GM21526 (cell line): ENCODE results near the gene ZMYND8.

Source experiments
- ATAC-seq: cut with Tn5 transposase; IDR thresholded peaks from one replicate; pipeline ENCODE4 v1.9.1; 2021; ENCODE audit warnings: moderate library complexity; ENCODE audit not compliant: unreplicated experiment, low FRiP score

The ZMYND8 gene

DNA sequence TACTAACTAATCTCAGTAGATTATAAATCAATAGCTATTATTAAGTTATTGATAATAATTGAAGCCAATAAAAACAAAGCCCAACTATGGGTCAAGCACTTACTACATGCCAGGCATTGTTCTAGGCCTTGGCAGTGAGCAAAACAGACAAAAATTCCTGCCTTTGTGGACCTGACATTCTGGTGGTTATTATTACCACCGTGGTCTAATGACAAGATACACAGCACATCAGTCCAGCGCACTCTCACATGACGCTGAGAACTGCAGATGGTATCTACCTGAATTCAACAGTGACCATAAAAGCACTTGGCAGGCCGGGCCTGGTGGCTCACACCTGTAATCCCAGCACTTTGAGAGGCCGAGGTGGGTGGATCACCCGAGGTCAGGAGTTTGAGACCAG lies 121.4 kb downstream of the ZMYND8 start:
- no peak for ATAC-seq

DNA sequence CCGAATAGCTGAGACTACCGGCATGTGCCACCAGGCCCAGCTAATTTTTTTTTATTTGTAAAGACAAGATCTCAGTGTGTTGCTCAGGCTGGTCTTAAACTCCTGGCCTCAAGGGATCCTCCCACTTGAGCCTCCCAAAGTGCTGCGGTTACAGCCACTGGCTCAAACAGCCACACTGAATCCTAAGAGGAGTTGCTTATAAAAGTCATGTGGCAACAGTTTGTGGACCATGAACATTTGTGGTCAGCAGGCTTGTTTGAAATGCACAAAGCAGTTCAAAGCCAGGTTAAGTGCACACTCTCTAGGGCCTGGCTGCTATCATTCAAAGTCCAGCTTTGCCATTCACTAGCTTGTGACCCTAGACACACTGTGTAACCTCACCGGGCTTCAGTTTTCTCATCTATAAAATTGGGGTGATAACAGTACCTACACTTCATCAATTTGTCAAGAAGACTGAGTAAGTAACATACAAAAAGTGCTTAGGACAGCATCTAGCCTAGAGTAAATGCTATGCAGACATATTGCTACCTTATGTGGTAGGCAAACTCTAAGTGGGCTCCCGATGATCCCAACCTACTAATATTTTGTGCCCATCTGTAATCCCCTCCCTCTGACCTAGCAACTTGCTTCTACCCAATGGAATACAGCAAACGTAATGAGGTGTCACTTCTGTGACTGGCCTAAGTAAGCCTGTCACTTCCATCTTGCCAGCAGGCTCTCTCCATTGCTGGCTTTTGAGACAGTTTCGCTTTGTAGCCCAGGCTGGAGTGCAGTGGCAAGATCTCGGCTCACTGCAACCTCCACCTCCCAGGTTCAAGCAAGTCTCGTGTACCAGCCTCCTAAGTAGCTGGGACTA lies 122.9 kb downstream of the ZMYND8 start:
- no peak for ATAC-seq

DNA sequence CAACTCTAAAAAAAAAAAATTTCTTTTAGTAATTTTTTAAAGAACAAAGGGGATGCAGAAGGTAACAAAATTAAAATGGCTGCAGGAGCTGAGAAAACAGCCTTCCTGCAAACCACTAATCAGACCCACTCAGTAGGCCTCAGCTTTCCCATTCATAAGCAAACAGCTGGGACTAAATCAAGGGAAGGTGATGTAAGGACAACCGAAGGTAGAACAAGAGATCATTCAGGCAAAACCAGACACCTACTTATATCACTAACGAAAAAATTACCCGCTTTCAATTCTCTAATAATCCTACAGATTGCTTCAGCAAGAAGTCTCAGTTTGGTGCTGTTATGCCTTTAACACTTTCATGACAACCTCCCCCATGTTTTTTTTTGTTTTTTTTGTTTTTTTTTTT lies 124.0 kb downstream of the ZMYND8 start:
- no peak for ATAC-seq

DNA sequence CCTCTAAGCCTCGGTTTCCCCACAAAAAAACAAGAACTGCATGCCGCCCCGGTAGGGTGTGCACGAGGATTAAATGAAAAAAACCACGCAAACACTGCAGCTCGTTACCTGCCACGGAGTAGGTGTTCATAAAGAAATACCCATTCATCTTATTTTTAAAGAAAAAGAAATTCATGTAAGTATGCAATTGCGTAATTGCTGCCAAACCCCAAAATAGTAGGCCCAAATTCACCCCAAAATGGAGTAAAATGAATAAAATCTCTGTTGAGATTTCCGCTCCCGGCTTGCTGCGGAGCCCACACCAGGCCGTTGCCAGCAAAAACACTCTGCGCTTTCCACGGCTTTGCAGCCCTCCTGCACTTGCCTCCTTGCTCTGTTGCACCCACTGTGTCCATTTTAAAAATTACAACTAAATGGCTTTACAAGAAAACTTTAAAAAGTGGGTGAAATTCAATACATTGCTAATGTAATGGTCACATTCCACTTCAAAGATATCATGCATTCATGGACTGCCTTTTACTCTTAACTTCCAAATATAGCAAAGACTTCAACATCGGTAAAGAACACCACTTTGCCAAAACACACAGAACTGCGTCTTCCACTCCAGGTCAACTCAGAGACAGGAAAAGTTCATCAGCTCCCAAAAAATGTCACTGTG lies 125.0 kb downstream of the ZMYND8 start:
- ATAC-seq, result no peak

DNA sequence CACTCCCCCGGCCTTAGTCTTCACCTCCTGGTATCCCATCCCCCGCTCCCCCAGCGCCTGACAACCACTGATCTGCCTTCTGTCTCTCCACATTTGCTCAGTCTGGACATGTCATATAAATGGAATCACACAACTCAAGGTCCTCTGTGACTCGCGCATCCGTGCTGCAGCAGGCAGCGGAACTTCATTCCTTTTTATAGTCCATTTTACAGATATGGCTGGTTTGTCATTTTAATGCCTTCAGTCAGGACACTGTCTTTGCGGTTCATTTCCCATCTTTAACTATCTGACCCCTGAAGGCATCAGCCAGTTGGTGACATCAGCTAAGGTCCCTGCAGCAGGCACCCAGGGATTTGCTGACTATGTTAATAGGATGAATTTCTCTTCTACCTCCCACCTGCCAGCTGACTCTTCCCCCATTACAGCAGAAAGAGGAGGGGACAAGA lies 125.7 kb downstream of the ZMYND8 start:
- ATAC-seq, result no peak

DNA sequence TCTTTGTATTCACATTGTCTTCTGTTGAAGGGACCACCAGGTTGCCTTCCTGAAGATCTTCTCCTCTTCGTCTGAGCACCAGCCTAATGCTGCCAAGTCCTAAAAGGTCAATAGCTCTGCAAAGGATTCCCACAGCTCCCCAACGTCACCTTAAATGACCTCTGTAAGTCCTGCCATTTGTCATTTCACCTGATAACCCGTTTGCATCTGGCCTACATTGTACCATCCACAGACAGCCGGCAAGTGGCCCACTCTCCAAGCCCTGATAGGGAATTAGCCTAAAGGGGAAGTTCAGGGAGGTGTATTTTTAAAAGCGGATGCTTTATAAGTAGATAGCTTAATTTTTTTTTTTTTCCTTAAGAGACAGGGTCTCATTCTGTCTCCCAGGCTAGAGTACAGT lies 127.8 kb downstream of the ZMYND8 start:
- ATAC-seq, result no peak

DNA sequence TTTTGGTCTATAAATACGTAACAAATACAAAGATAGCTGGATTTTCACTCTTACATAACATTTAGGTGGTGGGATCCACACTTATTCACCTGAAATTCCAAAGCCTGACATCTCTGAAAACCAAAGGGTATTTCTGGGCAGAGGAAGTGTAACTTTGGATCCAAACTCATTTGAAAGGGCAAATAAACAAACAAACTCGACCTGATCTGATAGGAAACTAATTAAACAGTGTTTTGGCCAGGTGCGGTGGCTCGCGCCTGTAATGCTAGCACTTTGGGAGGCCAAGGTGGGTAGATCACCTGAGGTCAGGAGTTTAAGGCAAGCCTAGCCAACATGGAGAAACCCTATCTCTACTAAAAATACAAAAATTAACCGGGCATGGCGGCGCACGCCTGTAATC lies 128.9 kb downstream of the ZMYND8 start:
- ATAC-seq, result no peak

DNA sequence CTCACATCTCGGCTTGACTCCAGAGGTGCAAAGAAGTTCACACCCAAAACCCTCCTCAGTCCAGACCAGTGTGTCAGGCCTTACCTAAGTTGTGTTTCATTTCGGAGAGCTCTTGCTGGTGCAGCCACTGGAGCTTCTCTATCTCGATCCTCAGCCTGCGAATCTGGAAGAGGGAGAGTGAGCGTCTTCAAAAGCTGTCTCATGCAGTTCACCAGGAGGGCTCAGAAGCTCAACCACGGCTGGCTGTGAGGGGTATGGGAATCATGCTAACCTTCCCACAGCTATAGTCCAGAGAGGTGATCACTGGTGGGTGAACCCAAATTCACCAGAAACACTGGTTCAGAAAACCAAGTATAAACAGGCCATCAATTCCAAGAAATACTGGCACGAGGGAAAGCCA lies 129.4 kb downstream of the ZMYND8 start:
- no peak for ATAC-seq

DNA sequence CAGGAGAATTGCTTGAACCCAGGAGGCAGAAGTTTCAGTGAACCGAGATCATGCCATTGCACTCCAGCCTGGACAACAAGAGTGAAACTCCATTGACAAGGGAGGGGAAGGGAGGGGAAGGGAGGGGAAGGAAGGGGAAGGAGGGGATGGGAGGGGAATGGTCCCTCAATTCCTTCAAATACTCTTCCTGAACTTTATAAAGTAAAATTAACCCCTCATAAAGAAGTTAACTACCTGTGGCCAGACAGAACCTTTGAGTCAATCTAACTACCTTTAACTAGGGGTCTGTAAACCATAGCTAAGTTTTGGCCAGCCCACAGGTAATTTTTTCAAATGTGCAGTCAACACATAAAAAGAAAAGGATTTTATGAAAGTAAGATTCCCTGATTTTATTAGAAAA lies 131.0 kb downstream of the ZMYND8 start:
- no peak for ATAC-seq

DNA sequence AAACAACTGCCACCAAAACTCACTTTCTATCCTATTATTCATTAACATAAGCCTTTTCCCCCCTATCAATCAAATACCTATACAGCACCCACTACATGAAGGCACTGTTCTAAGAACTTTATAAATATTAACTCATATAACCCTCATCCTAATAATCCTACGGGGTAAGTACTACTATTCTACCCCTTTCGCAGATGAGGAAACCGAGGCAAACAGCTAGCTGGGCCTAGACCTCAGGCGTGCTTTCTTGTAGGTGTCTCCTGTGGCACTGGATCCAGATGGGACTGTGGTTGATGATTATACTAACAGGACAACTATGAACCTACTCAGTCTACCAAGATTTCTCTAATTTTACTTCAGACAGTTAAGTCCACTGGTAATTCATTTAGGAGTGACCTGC lies 131.6 kb downstream of the ZMYND8 start:
- ATAC-seq, result no peak

DNA sequence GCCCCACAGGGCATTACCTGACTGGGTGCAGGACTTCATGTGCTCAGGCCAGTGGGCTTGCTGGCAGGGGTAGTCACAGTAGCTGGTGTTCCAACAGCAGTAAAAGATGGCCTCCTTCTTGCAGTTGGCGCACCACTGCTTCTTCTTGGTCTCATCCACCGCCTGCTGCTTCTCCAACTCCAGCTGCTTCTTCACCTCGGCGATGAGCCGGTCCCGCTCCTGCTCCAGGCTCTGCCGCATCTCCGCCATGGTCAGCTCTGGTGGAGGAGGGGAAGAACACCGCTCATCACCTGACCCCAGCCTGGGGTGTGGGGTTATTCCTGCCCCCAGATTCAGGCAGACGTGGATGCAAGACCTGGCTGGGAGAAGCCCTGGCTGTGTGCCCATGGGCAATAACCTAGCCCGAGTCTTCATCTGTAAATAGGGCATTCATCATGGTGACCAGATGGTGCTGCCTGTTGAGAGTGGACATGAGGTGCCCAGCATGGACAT lies 132.2 kb downstream of the ZMYND8 start:
- ATAC-seq, result no peak

DNA sequence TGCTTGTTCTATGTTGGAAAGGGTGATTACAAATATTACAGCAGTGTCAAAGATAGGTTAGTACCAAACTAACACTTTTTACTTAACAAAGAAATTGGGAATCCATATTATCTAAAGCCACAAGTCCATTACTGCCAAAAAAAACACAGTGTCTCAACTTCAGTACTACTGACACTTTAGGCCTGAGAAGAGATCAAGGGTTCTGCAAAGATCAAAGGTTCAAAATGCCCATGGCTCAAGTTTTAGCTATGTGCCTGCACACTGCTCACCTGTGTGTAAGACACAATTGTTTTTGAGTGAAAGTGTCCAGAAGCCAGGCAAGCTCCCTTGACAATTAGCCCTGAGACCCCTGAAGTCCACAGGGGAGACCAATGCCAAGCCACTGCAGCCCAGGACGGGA lies 132.6 kb downstream of the ZMYND8 start:
- no peak for ATAC-seq

DNA sequence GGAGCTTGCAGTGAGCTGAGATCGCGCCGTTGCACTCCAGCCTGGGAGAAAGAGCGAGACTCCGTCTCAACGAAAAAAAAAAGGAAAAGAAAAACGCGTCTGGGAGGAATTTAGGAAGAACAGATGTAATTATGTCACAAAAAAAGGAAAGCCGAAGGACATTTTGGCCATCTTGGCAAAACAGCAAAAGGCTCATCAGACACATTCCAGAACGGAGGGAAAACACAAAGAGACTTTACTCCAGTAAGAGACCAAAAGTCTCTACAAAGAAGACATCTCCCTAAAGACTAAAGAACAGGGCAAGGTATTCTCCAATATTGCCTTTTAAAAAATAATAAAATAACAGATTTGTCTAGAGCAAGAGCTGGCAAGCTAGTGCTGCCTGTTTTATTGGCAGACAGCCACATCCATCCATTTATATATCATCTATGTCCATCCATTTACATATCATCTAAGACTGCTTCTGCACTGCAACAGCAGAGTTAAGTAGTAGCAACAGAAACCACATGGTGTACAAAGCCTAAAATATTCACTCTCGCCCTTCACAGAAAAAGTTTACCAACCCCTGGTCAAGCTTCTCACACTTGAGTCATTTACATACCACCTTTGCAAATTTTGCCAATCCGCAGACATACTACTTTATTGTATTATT lies 133.9 kb downstream of the ZMYND8 start:
- no peak for ATAC-seq

DNA sequence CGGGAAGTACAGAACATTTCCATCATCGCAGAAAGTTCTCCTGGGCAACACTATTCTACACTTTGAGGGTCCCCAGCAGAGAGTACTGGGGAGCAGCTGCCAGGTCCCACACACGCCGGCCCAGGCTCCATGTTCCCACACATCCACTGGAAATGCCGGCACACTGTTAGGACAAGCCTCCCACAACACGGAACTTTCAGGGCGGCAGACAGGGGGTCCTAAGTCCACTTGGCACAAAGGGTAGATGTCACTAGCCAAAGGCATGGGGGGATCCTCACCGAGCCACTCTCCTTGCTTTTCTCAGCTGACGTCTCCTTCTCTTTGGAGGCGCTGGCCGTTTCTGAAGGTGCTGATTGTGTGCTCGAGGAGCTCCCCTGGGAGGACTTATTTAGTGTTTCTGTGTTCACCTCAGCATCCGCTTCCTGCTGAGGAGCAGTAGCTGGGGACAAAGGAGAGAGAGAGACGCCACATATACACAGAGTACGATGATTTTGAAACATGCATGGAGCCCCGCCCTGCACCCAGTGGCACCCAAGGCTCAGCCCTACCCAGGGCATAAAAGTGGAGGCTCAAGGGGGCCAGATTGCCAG lies 135.4 kb downstream of the ZMYND8 start:
- no peak for ATAC-seq

DNA sequence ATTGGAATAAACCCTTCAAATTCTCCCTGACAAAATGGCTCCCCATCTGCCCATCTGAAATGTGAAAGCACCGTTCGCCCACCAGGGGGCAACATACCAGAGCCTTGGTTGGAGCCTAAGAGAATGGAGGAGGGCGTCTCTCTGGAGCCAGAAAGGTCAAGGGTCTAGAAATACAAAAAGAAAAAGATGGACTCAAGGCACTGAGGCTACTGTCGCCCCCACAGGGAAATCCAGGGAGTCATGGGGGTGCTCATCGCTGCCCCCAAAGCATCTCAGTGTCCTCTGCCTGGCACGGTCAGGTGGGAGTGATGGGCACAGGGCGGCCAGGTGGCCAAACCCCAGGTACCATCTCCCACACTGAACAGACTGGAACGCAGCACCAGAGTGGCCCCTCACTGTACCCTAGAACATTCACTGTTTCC lies 136.3 kb downstream of the ZMYND8 start:
- no peak for ATAC-seq

DNA sequence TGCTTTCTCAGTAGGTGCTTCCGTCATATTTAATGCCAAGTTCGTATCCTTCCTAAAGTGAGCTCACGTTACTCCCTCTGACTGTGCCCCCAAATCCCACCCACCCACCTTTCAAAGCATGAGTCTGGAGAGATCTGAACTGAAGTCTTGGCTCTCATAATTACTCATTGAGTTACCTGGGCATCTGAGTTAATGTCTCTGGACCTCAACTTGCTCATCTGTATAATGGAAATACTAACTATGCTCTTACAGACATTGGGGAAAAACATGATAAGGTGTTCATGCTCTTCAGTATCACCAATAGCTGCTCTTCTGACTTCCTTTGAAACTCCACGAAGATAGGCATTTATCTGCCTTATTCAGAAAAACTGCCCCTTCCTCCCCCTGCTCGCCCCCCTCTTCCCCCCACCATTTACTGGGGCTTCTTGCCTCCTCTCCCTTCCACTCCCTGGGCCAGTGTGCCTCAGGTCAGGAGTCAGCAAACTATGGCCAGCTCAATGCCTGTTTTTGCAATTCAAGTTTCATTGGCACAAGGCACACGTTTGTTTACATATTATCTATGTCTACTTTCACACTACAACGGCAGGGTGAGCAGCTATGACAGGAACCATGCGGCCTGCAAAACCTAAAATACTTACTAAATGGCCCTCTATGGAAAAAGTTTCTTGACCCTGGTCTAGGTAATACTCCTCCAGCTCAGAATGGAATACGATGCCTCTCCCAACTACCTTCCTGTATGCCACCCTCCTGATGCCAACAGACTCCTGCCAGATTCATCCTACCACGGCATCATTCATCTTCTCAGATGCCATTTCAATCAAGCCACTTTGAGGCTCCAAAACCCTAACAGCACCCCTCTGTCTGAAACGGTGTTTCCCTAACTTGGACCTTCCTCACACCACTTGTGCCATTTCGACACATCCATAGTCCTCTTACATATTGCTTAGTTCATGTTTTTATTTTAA lies 138.7 kb downstream of the ZMYND8 start:
- no peak for ATAC-seq

DNA sequence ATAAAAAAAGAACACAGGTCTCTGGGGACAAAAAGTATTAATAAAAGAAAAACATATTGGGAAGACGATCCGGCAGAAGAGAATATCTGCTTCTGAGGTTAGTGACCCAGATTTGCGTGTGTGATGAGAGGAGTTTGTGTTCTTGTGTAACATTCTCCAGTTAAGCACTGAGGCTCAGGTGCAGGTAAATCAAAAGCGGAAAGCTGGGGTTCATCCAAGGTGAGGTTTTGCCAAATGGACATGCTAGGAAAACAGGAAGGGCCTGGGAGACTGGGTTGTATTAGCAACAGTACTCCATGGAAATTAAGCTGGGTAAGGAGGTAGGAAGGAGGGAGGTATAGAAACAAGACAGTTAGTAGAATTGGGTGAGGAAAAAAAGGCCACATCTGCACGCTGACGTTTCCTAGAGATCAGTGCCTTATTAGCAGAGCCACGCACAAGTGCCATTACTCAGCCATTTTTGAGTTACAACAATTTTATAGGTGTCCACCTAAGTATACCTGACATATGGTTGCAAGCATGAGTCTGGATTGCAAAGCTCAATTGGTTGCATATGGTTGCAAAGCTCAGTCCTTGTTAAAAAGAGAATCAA lies 139.6 kb downstream of the ZMYND8 start:
- no peak for ATAC-seq

DNA sequence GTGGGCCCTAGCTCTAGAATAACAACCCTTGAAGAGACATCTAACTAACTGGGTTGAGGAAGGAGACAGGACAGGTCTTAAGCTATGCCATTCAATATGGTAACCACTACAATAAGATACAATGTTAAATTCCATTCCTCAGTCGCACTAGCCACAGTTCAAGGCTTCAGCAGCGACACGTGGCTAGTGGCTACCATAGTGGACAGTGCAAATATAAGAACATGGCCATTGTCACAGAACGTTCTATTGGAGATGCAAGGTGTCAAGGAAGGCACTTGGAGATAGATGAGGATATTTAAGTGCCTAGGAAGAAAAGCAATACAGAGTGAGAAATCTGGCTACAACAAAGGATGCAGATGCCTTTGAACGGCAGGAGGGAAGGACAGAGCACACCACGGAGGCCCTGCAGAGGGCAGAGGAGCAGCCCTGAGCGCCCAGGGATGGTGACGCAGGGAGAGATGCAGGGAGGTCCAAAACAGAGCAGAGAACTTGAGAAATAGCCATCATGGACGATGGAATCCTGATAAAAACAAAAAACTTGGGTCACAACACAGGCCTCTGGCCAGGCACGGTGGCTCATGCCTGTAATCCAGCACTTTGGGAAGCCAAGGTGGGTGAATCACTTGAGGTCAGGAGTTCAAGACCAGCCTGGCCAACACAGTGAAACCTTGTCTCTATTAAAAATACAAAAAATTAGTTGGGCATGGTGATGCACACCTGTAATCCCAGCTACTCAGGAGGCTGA lies 140.7 kb downstream of the ZMYND8 start:
- ATAC-seq, result no peak

DNA sequence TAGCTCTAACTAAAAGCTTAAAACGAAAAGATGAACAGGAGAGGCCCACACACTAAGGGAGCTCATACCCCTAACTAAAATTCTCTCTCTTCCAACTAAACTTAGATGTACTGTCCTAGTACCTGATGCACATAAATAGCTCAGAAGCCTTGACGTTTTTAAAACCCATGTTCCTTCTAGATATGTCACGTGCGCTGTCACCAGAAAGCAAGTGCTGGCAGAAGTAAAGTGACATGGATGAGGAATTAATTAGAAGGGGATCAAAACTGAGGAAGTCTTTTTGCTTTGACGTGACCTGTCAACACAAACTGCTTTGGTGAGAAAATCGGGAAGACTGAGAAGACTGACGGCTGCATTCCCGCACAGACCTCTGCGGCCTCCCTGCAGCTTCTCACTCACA lies 142.5 kb downstream of the ZMYND8 start:
- ATAC-seq, result no peak
